ENCODE data around the gene AKAP13. TPM values are rescaled to one million over a fixed set of nuclear protein-coding genes. Genes with fewer than 3 reads are reported as not detected.

Gene AKAP13
- total RNA-seq, 1 experiment from 2014 or later, result 49.6 TPM

DNA sequence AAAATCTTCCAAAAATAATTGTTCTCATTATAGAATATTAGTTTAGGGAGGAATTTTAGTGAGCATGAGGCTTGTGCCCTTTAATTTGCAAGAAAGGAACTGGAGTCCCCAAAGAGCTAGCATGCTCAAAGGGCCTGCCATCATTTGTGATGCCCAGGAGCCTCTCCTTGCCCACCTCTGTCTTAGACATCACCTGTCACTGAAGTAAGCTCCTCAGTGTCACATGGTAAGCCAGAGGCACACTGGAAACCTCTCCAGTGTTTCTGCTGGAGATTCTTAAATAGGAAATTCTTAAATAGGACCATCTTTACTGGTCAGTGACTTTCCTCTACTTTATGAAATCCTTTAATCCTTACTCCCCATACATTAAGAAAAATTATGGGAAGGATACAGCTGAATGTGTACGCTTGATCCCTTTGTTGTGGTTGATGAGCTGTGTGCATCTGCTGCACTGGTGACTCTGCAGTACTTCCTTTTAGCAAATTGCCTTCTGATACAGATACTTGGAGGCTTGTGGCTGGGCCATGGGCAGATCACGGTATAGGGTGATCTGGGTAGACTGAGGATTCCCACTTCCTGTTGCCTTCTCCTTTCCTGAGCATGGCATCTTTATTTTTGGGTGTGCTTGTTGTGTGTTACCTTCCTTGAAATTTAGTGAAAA, 216.9 kb downstream of the AKAP13 start:
- H3K4me1 Mint-ChIP-seq (ENCODE audit: low read depth, unreplicated experiment), result peaks cover 1% of the 10 kb centered on the region
- H3K4me3 Mint-ChIP-seq (ENCODE audit: unreplicated experiment), result no peak overlapping the region
- no peaks in the 10 kb centered on the region for H3K27me3 Mint-ChIP-seq (ENCODE audit: insufficient read depth, unreplicated experiment)
- no peak for DNase-seq
- TF ChIP-seq, protein P1, sequence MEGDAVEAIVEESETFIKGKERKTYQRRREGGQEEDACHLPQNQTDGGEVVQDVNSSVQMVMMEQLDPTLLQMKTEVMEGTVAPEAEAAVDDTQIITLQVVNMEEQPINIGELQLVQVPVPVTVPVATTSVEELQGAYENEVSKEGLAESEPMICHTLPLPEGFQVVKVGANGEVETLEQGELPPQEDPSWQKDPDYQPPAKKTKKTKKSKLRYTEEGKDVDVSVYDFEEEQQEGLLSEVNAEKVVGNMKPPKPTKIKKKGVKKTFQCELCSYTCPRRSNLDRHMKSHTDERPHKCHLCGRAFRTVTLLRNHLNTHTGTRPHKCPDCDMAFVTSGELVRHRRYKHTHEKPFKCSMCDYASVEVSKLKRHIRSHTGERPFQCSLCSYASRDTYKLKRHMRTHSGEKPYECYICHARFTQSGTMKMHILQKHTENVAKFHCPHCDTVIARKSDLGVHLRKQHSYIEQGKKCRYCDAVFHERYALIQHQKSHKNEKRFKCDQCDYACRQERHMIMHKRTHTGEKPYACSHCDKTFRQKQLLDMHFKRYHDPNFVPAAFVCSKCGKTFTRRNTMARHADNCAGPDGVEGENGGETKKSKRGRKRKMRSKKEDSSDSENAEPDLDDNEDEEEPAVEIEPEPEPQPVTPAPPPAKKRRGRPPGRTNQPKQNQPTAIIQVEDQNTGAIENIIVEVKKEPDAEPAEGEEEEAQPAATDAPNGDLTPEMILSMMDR (IDR thresholded peaks at IDR 0.05; ENCODE audit: insufficient read depth in 1 of 2, low read depth in 1 of 2, low read length in 1 of 2, severe bottlenecking in 1 of 2, unreplicated experiment in 1 of 2), result no peak
- H3K9me3 ChIP-seq, result no peaks in the 10 kb centered on the region
- BruUV-seq (replicated peaks), result no TSS peak
- ChIA-PET CTCF (interaction anchor here (0.5 kb wide), 1 partner anchor 145 kb away, joined by 3 read pairs; no protein-coding TSS in a partner anchor), POLR2A (no interaction called here)
- H3K36me3 Mint-ChIP-seq (ENCODE audit: insufficient read depth, unreplicated experiment), result peaks cover 5% of the 10 kb centered on the region
- H3K27ac Mint-ChIP-seq (ENCODE audit: unreplicated experiment), result no peak overlapping the region
- intact Hi-C loops (cut with micrococcal nuclease; ENCODE audit: unreplicated experiment), result no loop called here
- H3K4me1 ChIP-seq, result peaks cover 4% of the 10 kb centered on the region; the same call in 1 of the 2 replicates
- no peaks in the 10 kb centered on the region for H3K27me3 ChIP-seq (replicated peaks; ENCODE audit: control insufficient read depth, insufficient read depth, low read length)
- H3K4me3 ChIP-seq (ENCODE audit: low read depth, low read length), result no peak overlapping the region
- H3K36me3 ChIP-seq (ENCODE audit: control insufficient read depth, insufficient read depth, low read length), result no peaks in the 10 kb centered on the region
- H3K9me3 Mint-ChIP-seq (ENCODE audit: unreplicated experiment), result no peaks in the 10 kb centered on the region

DNA sequence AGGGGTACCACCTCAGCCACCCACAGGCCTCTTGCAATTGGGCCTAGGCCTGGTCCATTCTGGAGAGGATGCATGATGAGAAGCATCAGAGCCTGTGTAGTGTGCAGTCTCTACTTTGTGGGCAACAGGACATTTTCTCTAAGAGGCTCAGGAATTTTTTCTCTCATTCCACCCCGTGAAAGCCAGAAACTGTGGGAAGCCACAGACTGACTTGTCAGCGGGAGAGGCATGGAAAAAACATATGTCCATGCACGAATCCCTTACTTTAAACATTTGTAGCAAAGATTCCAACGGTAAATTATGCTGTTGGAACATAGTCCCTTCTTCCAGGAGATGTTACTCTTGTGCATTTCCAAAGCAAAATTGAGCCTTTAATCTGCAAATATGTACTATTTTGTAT, 217.8 kb downstream of the AKAP13 start:
- intact Hi-C loops (cut with micrococcal nuclease; ENCODE audit: unreplicated experiment), result no loop called here
- DNase-seq, result no peak
- Histone ChIP-seq H3K4me1 (no peaks in the 10 kb centered on the region), H3K27me3 (replicated peaks; ENCODE audit: control insufficient read depth, insufficient read depth, low read length) (no peaks in the 10 kb centered on the region), H3K9me3 (no peaks in the 10 kb centered on the region), H3K36me3 (ENCODE audit: control insufficient read depth, insufficient read depth, low read length) (no peaks in the 10 kb centered on the region), H3K4me3 (ENCODE audit: low read depth, low read length) (no peak overlapping the region)
- Mint-ChIP-seq H3K4me3 (ENCODE audit: unreplicated experiment) (no peak overlapping the region), H3K27ac (ENCODE audit: unreplicated experiment) (no peak overlapping the region), H3K9me3 (ENCODE audit: unreplicated experiment) (no peaks in the 10 kb centered on the region), H3K4me1 (ENCODE audit: low read depth, unreplicated experiment) (no peaks in the 10 kb centered on the region), H3K27me3 (ENCODE audit: insufficient read depth, unreplicated experiment) (no peaks in the 10 kb centered on the region), H3K36me3 (ENCODE audit: insufficient read depth, unreplicated experiment) (peaks cover 5% of the 10 kb centered on the region)
- ChIA-PET CTCF (no interaction called here), POLR2A (no interaction called here)
- BruUV-seq (replicated peaks), result no TSS peak
- TF ChIP-seq, protein P1 (IDR thresholded peaks at IDR 0.05; ENCODE audit: insufficient read depth in 1 of 2, low read depth in 1 of 2, low read length in 1 of 2, severe bottlenecking in 1 of 2, unreplicated experiment in 1 of 2), result no peak

DNA sequence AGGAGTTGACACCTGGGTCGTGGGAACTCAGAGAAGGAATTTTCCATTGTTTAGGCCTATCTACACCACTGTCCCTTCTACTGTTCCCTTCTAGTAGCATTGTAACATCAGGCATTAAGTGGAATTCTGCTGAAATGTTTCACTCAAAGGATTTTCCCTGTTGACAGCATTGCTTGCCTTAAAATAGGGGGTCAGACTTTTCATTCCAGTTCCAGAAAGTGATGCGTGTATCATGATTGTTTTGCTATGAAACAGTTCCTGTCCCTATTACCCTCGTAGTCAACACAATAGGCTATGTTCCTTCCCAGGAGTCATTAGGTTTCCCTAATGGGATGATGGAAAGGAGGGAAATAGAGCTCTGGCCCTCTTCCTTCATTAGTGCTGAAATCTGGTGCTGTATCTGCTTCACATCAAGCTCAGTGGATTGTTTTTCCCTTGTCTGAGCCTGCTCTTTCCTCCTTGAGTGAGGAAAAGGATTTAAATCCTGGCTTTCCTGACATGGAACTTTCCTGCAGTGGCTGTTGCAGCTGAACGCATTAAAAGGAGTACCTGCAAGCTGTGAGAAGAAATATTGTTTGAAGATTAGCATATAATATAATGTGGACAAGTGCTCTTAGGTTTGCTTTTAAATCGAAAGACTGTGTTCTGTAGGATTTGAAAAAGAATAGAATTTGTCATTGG, 218.5 kb downstream of the AKAP13 start:
- ChIA-PET CTCF (no interaction called here), POLR2A (no interaction called here)
- Mint-ChIP-seq H3K27ac (ENCODE audit: unreplicated experiment) (no peak overlapping the region), H3K36me3 (ENCODE audit: insufficient read depth, unreplicated experiment) (peaks cover 5% of the 10 kb centered on the region), H3K27me3 (ENCODE audit: insufficient read depth, unreplicated experiment) (no peaks in the 10 kb centered on the region), H3K9me3 (ENCODE audit: unreplicated experiment) (no peaks in the 10 kb centered on the region), H3K4me3 (ENCODE audit: unreplicated experiment) (no peak overlapping the region), H3K4me1 (ENCODE audit: low read depth, unreplicated experiment) (no peaks in the 10 kb centered on the region)
- TF ChIP-seq, protein P1 (IDR thresholded peaks at IDR 0.05; ENCODE audit: insufficient read depth in 1 of 2, low read depth in 1 of 2, low read length in 1 of 2, severe bottlenecking in 1 of 2, unreplicated experiment in 1 of 2), result no peak
- intact Hi-C loops (cut with micrococcal nuclease; ENCODE audit: unreplicated experiment), result no loop called here
- H3K36me3 ChIP-seq (ENCODE audit: control insufficient read depth, insufficient read depth, low read length), result no peaks in the 10 kb centered on the region
- no peak for DNase-seq
- no peaks in the 10 kb centered on the region for H3K27me3 ChIP-seq (replicated peaks; ENCODE audit: control insufficient read depth, insufficient read depth, low read length)
- H3K4me3 ChIP-seq (ENCODE audit: low read depth, low read length), result no peak overlapping the region
- H3K9me3 ChIP-seq, result no peaks in the 10 kb centered on the region
- no peaks in the 10 kb centered on the region for H3K4me1 ChIP-seq
- no TSS peak for BruUV-seq (replicated peaks)
